Thoracic aorta (tissue), 2 donors: ENCODE results near the gene OR5K2. TPM values are rescaled to one million over a fixed set of nuclear protein-coding genes. Genes with fewer than 3 reads are reported as not detected.

Source experiments
- ATAC-seq: fragments of 150-250 bp; one replicate; pipeline ENCODE4 v1.8.0; 2017; ENCODE audit warnings: low read depth; ENCODE audit not compliant: insufficient number of reproducible peaks, low FRiP score
- DNase-seq: peaks from one replicate; pipeline ENCODE4 v3.0.0-alpha.2; 2020; ENCODE audit warnings: low spot score
- H3K27ac ChIP-seq, 2 donors: fragments of 200-600 bp; sonication (generic); 1 replicate in 1 of 2; 2 replicates in 1 of 2; pipeline ENCODE4 v1.5.1; 2016; ENCODE audit warnings: mild to moderate bottlenecking in 2 of 2, moderate library complexity in 2 of 2
- H3K27me3 ChIP-seq: fragments of 200-600 bp; sonication (generic); replicated peaks from 2 replicates; pipeline ENCODE4 v1.6.0; 2016; ENCODE audit warnings: mild to moderate bottlenecking; ENCODE audit not compliant: insufficient read depth
- H3K36me3 ChIP-seq: fragments of 200-600 bp; sonication (generic); one replicate; pipeline ENCODE4 v1.5.1; 2016
- H3K4me1 ChIP-seq, 2 donors: fragments of 200-600 bp; sonication (generic); 1 replicate in 1 of 2; 2 replicates in 1 of 2; pipeline versions ENCODE4 v1.5.1 to v1.6.0; 2016; ENCODE audit warnings: low read depth in 2 of 2, mild to moderate bottlenecking in 1 of 2; ENCODE audit not compliant: control insufficient read depth in 1 of 2
- H3K4me3 ChIP-seq: fragments of 200-600 bp; sonication (generic); 2 replicates; pipeline ENCODE4 v1.5.1; 2016; ENCODE audit warnings: mild to moderate bottlenecking
- H3K9me3 ChIP-seq: fragments of 200-600 bp; sonication (generic); 2 replicates; pipeline ENCODE4 v1.5.1; 2016
- CTCF ChIP-seq: fragments of 200-600 bp; sonication (generic); IDR thresholded peaks from one replicate; pipeline ENCODE4 v1.5.1; 2019; ENCODE audit warnings: antibody characterized with exemption
- total RNA-seq, 2 donors: library from RNA; depleted of rRNA; stranded (reverse); fragments of >200 nt; gene quantifications; one replicate each; pipeline versions ENCODE4 v1.1.0 to v1.2.3, GENCODE V29; 2016

The OR5K2 gene
- total RNA-seq, 2 donors from 2014 or later: not detected

- no peaks in the 10 kb centered on the region for H3K27me3 ChIP-seq
- no peak overlapping the region for H3K27ac ChIP-seq
- ATAC-seq (no peak), DNase-seq (no peak)
- no peak for TF ChIP-seq CTCF
- H3K4me1 ChIP-seq: no peaks in the 10 kb centered on the region
- no peaks in the 10 kb centered on the region for H3K36me3 ChIP-seq
- no peaks in the 10 kb centered on the region for H3K9me3 ChIP-seq
- H3K4me3 ChIP-seq: no peak overlapping the region
Measured at GRCh38 chr3:98500019-98500418, 2.5 kb downstream of the OR5K2 start.

- ATAC-seq: no peak
- no peaks in the 10 kb centered on the region for H3K4me1 ChIP-seq
- no peak for TF ChIP-seq CTCF
- no peaks in the 10 kb centered on the region for H3K36me3 ChIP-seq
- no peak overlapping the region for H3K4me3 ChIP-seq
- DNase-seq: no peak
- H3K27me3 ChIP-seq: no peaks in the 10 kb centered on the region
- H3K9me3 ChIP-seq: no peaks in the 10 kb centered on the region
- no peak overlapping the region for H3K27ac ChIP-seq
Measured at GRCh38 chr3:98501270-98501669, 3.8 kb downstream of the OR5K2 start.

GRCh38 chr3:98501863-98502576, 4.5 kb downstream of the OR5K2 start:
- Histone ChIP-seq H3K36me3 (no peaks in the 10 kb centered on the region), H3K4me3 (no peak overlapping the region), H3K27ac (no peak overlapping the region), H3K27me3 (no peaks in the 10 kb centered on the region), H3K9me3 (no peaks in the 10 kb centered on the region), H3K4me1 (no peaks in the 10 kb centered on the region)
- no peak for TF ChIP-seq CTCF
- DNase-seq (no peak), ATAC-seq (no peak)

- Histone ChIP-seq H3K36me3 (no peaks in the 10 kb centered on the region), H3K4me1 (no peaks in the 10 kb centered on the region), H3K4me3 (no peak overlapping the region), H3K27me3 (no peaks in the 10 kb centered on the region), H3K9me3 (no peaks in the 10 kb centered on the region), H3K27ac (no peak overlapping the region)
- no peak for TF ChIP-seq CTCF
- ATAC-seq (no peak), DNase-seq (no peak)
Measured at GRCh38 chr3:98504539-98504938, 7.1 kb downstream of the OR5K2 start.

- Histone ChIP-seq H3K4me1 (no peaks in the 10 kb centered on the region), H3K27me3 (no peaks in the 10 kb centered on the region), H3K9me3 (no peaks in the 10 kb centered on the region), H3K4me3 (no peak overlapping the region), H3K27ac (no peak overlapping the region), H3K36me3 (peaks cover 4% of the 10 kb centered on the region)
- TF ChIP-seq CTCF: no peak
- DNase-seq (no peak), ATAC-seq (no peak)
Measured at GRCh38 chr3:98508582-98508981, 11.1 kb downstream of the OR5K2 start.
